DMS79 (cell line): ENCODE results near the gene RPL36A.

Source experiments
- DNase-seq: peaks from one replicate; lab custom pipeline; 2025; lab: John Stamatoyannopoulos, UW

Gene RPL36A

DNA sequence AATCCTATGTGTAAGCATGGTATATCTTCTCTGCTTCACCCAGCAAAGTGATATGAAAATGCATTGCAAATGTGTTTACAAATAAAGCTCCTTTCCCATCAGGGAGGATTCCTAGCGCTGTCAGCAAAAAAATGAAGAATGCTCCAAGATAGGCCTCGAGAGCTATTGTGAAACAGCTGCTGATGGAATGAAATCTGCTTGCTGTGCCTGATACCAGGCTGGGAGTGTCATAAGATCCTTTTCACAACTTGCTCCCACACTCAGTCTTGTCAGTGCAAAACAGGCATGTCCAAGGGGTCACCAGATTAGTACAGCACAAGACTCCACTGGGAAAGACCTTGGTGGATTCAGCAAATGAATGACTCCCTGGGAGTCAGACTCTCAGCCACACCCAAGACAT is 51.3 kb downstream of the RPL36A start:
- DNase-seq, result no peak
